PC-9 (cell line): ENCODE data around the gene ARHGAP44. TPM values are rescaled to one million over a fixed set of nuclear protein-coding genes. Genes with fewer than 3 reads are reported as not detected.

ENCODE experiments used
- BruUV-seq: library from RNA; stranded (reverse); fragments of 400-500 nt; replicated peaks from 2 replicates; lab custom pipeline; 2021; lab: Mats Ljungman, UMichigan
- CTCF ChIA-PET: fragments of 300-600 bp; sonication (Branson Sonifier 250); formaldehyde crosslinking; loops from one replicate; lab custom pipeline; 2022; ENCODE audit warnings: antibody characterized with exemption; lab: Charles Lee
- POLR2A ChIA-PET: fragments of 300-600 bp; sonication (Branson Sonifier 250); formaldehyde crosslinking; loops from one replicate; lab custom pipeline; 2022; ENCODE audit warnings: antibody characterized with exemption; ENCODE audit not compliant: unreplicated experiment; lab: Charles Lee
- DNase-seq, 2 experiments: peaks; one replicate each; pipeline versions ENCODE4 v3.0.0 to v3.0.0-alpha.2; 2015 to 2022; ENCODE audit warnings: mixed read lengths in 1 of 2
- H2AFZ ChIP-seq: fragments of 200-600 bp; sonication (generic); 2 replicates; pipeline ENCODE4 v1.8.1; 2017; ENCODE audit warnings: antibody characterized with exemption
- H3F3A ChIP-seq: fragments of 200-600 bp; sonication (generic); 2 replicates; pipeline ENCODE4 v1.8.1; 2017; ENCODE audit warnings: antibody characterized with exemption, mild to moderate bottlenecking, low read depth; ENCODE audit not compliant: insufficient read depth
- H3K27ac ChIP-seq: fragments of 200-600 bp; sonication (generic); 2 replicates; pipeline ENCODE4 v1.6.1; 2016; ENCODE audit warnings: mixed run types
- H3K27me3 ChIP-seq: fragments of 200-600 bp; sonication (generic); 2 replicates; pipeline ENCODE4 v1.6.1; 2016; ENCODE audit warnings: low read depth, mixed run types; ENCODE audit not compliant: insufficient read depth
- H3K36me3 ChIP-seq: fragments of 200-600 bp; sonication (generic); 2 replicates; pipeline ENCODE4 v1.6.1; 2016; ENCODE audit warnings: low read depth, mixed run types
- H3K4me1 ChIP-seq: fragments of 200-600 bp; sonication (generic); replicated peaks from 2 replicates; pipeline ENCODE4 v1.6.1; 2016; ENCODE audit warnings: mixed run types; ENCODE audit not compliant: insufficient read depth
- H3K4me2 ChIP-seq: fragments of 200-600 bp; sonication (generic); 2 replicates; pipeline ENCODE4 v1.6.1; 2017; ENCODE audit warnings: mixed run types
- H3K4me3 ChIP-seq: fragments of 200-600 bp; sonication (generic); 2 replicates; pipeline ENCODE4 v1.6.1; 2016; ENCODE audit warnings: mixed run types
- H3K79me2 ChIP-seq: fragments of 200-600 bp; sonication (generic); 2 replicates; pipeline ENCODE4 v1.6.1; 2017; ENCODE audit warnings: low read depth, mixed run types
- H3K9me2 ChIP-seq: fragments of 200-600 bp; sonication (generic); 2 replicates; pipeline ENCODE4 v1.8.1; 2017; ENCODE audit warnings: mild to moderate bottlenecking; ENCODE audit not compliant: insufficient read depth
- H3K9me3 ChIP-seq: fragments of 200-600 bp; sonication (generic); 2 replicates; pipeline ENCODE4 v1.8.1; 2016; ENCODE audit warnings: low read depth; ENCODE audit not compliant: insufficient read depth
- H4K20me1 ChIP-seq: fragments of 200-600 bp; sonication (generic); 2 replicates; pipeline ENCODE4 v1.8.1; 2017; ENCODE audit not compliant: insufficient read depth
- CTCF ChIP-seq: fragments of 200-600 bp; sonication (generic); conservative IDR thresholded peaks from 2 replicates; pipeline ENCODE4 v1.6.1; 2017; ENCODE audit warnings: mixed run types, antibody characterized with exemption, mild to moderate bottlenecking, moderate library complexity
- EZH2 ChIP-seq: fragments of 200-600 bp; sonication (generic); IDR thresholded peaks from 2 replicates; pipeline ENCODE4 v1.8.0; 2017; ENCODE audit warnings: antibody characterized with exemption, low read depth
- intact Hi-C: fragments of 100-400 bp; cut with micrococcal nuclease; formaldehyde crosslinking; loops from one replicate; pipeline ENCODE4 v1.10.0; 2022; ENCODE audit not compliant: unreplicated experiment
- total RNA-seq: library from RNA; stranded (reverse); gene quantifications from 2 replicates; pipeline ENCODE4 v1.2.3, GENCODE V29; 2021

Gene ARHGAP44
- total RNA-seq, 1 experiment from 2014 or later: not detected

- no peak for TF ChIP-seq EZH2
- TF ChIP-seq CTCF: peak; percentile 80
- DNase-seq: peak in 1 of 2 experiments; percentile 34
- Histone ChIP-seq H3K4me1 (no peaks in the 10 kb centered on the region), H2AFZ (no peak overlapping the region), H3K4me3 (no peak overlapping the region), H3K27ac (no peak overlapping the region), H3F3A (no peaks in the 10 kb centered on the region), H3K36me3 (no peaks in the 10 kb centered on the region), H3K9me2 (no peaks in the 10 kb centered on the region), H3K27me3 (peaks cover 9% of the 10 kb centered on the region; the same call in 1 of the 2 replicates), H3K4me2 (no peak overlapping the region), H4K20me1 (no peaks in the 10 kb centered on the region), H3K79me2 (no peaks in the 10 kb centered on the region), H3K9me3 (no peaks in the 10 kb centered on the region)
- no TSS peak for BruUV-seq
- POLR2A ChIA-PET: no interaction called here
- intact Hi-C loops: no loop called here
- CTCF ChIA-PET: interaction anchor here (1.2 to 1.4 kb wide), 2 partner anchors 14 to 853 kb away, joined by 7 to 9 read pairs; partner anchors contain the start of gene ELAC2
Observed at GRCh38 chr17:13031718-13032350, 242.5 kb downstream of the ARHGAP44 start.

- no peaks in the 10 kb centered on the region for H3F3A ChIP-seq
- intact Hi-C loops: no loop called here
- H3K4me1 ChIP-seq: no peaks in the 10 kb centered on the region
- no peak for TF ChIP-seq EZH2
- TF ChIP-seq CTCF: no peak
- no peak for DNase-seq
- no peaks in the 10 kb centered on the region for H3K36me3 ChIP-seq
- ChIA-PET POLR2A (no interaction called here), CTCF (no interaction called here)
- no peak overlapping the region for H3K4me3 ChIP-seq
- H3K4me2 ChIP-seq: no peak overlapping the region
- H3K27me3 ChIP-seq: peaks cover 9% of the 10 kb centered on the region; the same call in 1 of the 2 replicates
- H3K9me2 ChIP-seq: no peaks in the 10 kb centered on the region
- no peak overlapping the region for H3K27ac ChIP-seq
- no TSS peak for BruUV-seq
- no peak overlapping the region for H2AFZ ChIP-seq
- no peaks in the 10 kb centered on the region for H4K20me1 ChIP-seq
- no peaks in the 10 kb centered on the region for H3K9me3 ChIP-seq
- H3K79me2 ChIP-seq: no peaks in the 10 kb centered on the region
Observed at GRCh38 chr17:13035420-13035819, 246.1 kb downstream of the ARHGAP44 start.

- TF ChIP-seq EZH2 (no peak), CTCF (no peak)
- Histone ChIP-seq H3K27ac (no peak overlapping the region), H3K79me2 (no peaks in the 10 kb centered on the region), H4K20me1 (no peaks in the 10 kb centered on the region), H3K9me2 (no peaks in the 10 kb centered on the region), H3K27me3 (peaks cover 22% of the 10 kb centered on the region; the same call in 1 of the 2 replicates), H2AFZ (no peak overlapping the region), H3K36me3 (no peaks in the 10 kb centered on the region), H3K4me3 (no peak overlapping the region), H3F3A (no peaks in the 10 kb centered on the region), H3K4me1 (no peaks in the 10 kb centered on the region), H3K4me2 (no peak overlapping the region), H3K9me3 (no peaks in the 10 kb centered on the region)
- DNase-seq: no peak
- ChIA-PET POLR2A (no interaction called here), CTCF (no interaction called here)
- BruUV-seq: no TSS peak
- intact Hi-C loops: no loop called here
Observed at GRCh38 chr17:13036751-13037150, 247.5 kb downstream of the ARHGAP44 start.
